T-cell (primary cell): ENCODE results near the gene MYOZ3. TPM values are rescaled to one million over a fixed set of nuclear protein-coding genes. Genes with fewer than 3 reads are reported as not detected.

Experiments used
- ATAC-seq, 4 experiments: fragments of 200-7000 bp in 3 of 4; fragments of 150-1000 bp in 1 of 4; cut with Tn5 transposase; replicated peaks in 1 of 4; 1 replicate in 3 of 4; 2 replicates in 1 of 4; pipeline ENCODE4 v1.10.0; 2021; ENCODE audit warnings: moderate library complexity in 3 of 4, mild to moderate bottlenecking in 2 of 4, moderate number of reproducible peaks in 1 of 4
- CTCF ChIA-PET, 2 donors: fragments of 300-600 bp; sonication (Branson Sonifier 250); formaldehyde crosslinking; loops; one replicate each; lab custom pipeline; 2022; ENCODE audit warnings: antibody characterized with exemption in 2 of 2; lab: Charles Lee
- POLR2A ChIA-PET, 2 donors: fragments of 300-600 bp; sonication (Branson Sonifier 250); formaldehyde crosslinking; loops; one replicate each; lab custom pipeline; 2022; ENCODE audit warnings: antibody characterized with exemption in 2 of 2; lab: Charles Lee
- DNase-seq, 35 experiments: peaks; one replicate each; pipeline versions ENCODE4 v3.0.0 to v3.0.0-alpha.2; 2013 to 2023
- H3K27ac ChIP-seq: one replicate; pipeline ENCODE4 v1.5.1; 2013; ENCODE audit warnings: low read length
- H3K27me3 ChIP-seq, 2 experiments: replicated peaks in 1 of 2; 1 replicate in 1 of 2; 2 replicates in 1 of 2; pipeline versions ENCODE4 v1.6.1 to v1.7.0; 2013; ENCODE audit warnings: low read length in 1 of 2, mixed read lengths in 1 of 2; ENCODE audit not compliant: control insufficient read depth in 2 of 2, insufficient read depth in 2 of 2; ENCODE audit errors: extremely low read depth in 1 of 2
- H3K36me3 ChIP-seq, 2 donors: 1 replicate in 1 of 2; 2 replicates in 1 of 2; pipeline versions ENCODE4 v1.6.1 to v1.7.0; 2013; ENCODE audit warnings: low read length in 1 of 2; ENCODE audit not compliant: control insufficient read depth in 2 of 2, insufficient read depth in 1 of 2; ENCODE audit errors: extremely low read depth in 1 of 2
- H3K4me1 ChIP-seq, 2 experiments: 1 replicate in 1 of 2; 2 replicates in 1 of 2; pipeline versions ENCODE4 v1.6.1 to v1.7.0; 2013; ENCODE audit warnings: low read length in 2 of 2, mixed read lengths in 1 of 2; ENCODE audit not compliant: insufficient read depth in 2 of 2, control insufficient read depth in 1 of 2; ENCODE audit errors: extremely low read depth in 1 of 2
- H3K4me3 ChIP-seq, 2 donors: 1 replicate in 1 of 2; 2 replicates in 1 of 2; pipeline versions ENCODE4 v1.5.1 to v1.7.0; 2013; ENCODE audit warnings: mild to moderate bottlenecking in 2 of 2, low read length in 1 of 2, moderate library complexity in 1 of 2; ENCODE audit not compliant: control insufficient read depth in 1 of 2; ENCODE audit errors: extremely low read depth in 1 of 2
- H3K9me3 ChIP-seq: 2 replicates; pipeline ENCODE4 v1.7.0; 2013
- H3K27ac Mint-ChIP-seq, 2 donors: one replicate each; pipeline ENCODE4 v1.8.0; 2020 to 2021; ENCODE audit warnings: mild to moderate bottlenecking in 2 of 2, mixed read lengths in 2 of 2
- H3K27me3 Mint-ChIP-seq, 2 donors: one replicate each; pipeline ENCODE4 v1.8.0; 2021 to 2022; ENCODE audit warnings: mixed read lengths in 2 of 2
- H3K36me3 Mint-ChIP-seq: one replicate; pipeline ENCODE4 v1.8.0; 2021; ENCODE audit warnings: mixed read lengths
- H3K4me1 Mint-ChIP-seq, 3 donors: one replicate each; pipeline ENCODE4 v1.8.0; 2020 to 2022; ENCODE audit warnings: mixed read lengths in 3 of 3, mild to moderate bottlenecking in 1 of 3
- H3K4me3 Mint-ChIP-seq, 3 donors: one replicate each; pipeline ENCODE4 v1.8.0; 2020 to 2022; ENCODE audit warnings: mild to moderate bottlenecking in 3 of 3, mixed read lengths in 3 of 3, moderate library complexity in 3 of 3
- H3K9me3 Mint-ChIP-seq, 3 donors: one replicate each; pipeline ENCODE4 v1.8.0; 2020 to 2022; ENCODE audit warnings: mixed read lengths in 3 of 3
- WGBS: methylation state at CpG from one replicate; pipeline ENCODE4 v1.1.5; 2013; ENCODE audit warnings: missing lambda C conversion rate; ENCODE audit not compliant: insufficient coverage; 5-methylcytosine and 5-hydroxymethylcytosine counted together
- total RNA-seq, 35 experiments: library from RNA in 6 of 35; stranded (reverse) in 6 of 35; fragments of 120-200 nt in 1 of 35; gene quantifications; one replicate each; pipeline versions ENCODE4 v1.2.1 to v1.2.4 and lab custom pipeline; 2013 to 2026

Gene MYOZ3
- total RNA-seq, 5 donors from 2014 or later (not counting 1 experiment from before 2014, with no cell fraction given) = not detected

DNA sequence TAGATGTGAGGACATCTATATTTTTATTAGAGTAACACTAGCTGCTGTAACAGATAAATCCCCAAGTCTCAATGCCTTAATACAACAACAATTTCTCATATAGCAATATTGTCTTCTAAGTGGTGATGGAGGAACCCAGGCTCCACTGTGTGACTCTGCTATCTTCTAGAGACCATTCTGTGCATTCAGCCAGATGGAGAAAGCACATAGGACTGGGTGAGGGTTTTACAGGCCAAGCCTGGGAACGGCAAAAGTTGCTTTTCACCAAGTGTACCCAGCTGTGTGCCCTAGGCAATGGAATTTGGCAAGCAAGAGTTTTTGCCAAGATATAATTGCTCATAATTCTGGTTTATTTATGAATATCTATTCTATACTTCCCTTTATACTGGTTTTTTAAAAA, 28.1 kb downstream of the MYOZ3 start:
- no peak overlapping the region for H3K4me3 ChIP-seq
- CTCF ChIA-PET = no interaction called here
- Mint-ChIP-seq H3K36me3 (peaks cover 43% of the 10 kb centered on the region), H3K4me3 (no peak overlapping the region), H3K9me3 (no peaks in the 10 kb centered on the region), H3K27me3 (no peaks in the 10 kb centered on the region), H3K27ac (no peak overlapping the region), H3K4me1 (no peaks in the 10 kb centered on the region)
- H3K27me3 ChIP-seq = no peaks in the 10 kb centered on the region
- H3K36me3 ChIP-seq = peaks cover 3 to 35% of the 10 kb centered on the region in 2 donors
- WGBS = no CpG with 5 or more reads among the region's 1 CpG
- no peaks in the 10 kb centered on the region for H3K9me3 ChIP-seq
- no peak overlapping the region for H3K27ac ChIP-seq
- DNase-seq = no peak
- H3K4me1 ChIP-seq = no peaks in the 10 kb centered on the region
- no peak for ATAC-seq
- POLR2A ChIA-PET = no interaction called here

DNA sequence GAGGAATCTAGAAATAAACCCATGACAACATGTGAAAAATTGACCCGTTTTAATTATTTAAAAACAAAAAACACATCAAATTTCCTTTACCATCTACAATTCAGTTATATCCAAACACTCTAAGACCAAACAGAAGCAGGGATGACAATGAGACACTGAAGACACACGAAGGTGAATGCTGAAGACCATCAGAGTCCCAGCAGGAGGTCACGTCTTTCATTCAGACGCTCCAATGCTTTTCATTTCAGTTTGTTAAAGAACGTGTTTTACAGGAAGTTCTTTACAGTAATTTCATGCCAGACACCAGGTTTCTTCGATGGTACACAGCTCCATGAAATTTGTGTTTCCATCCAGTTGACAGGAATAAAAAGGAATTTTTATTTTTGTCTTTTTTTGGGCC, 29.7 kb downstream of the MYOZ3 start:
- Mint-ChIP-seq H3K27me3 (no peaks in the 10 kb centered on the region), H3K9me3 (no peaks in the 10 kb centered on the region), H3K4me1 (no peaks in the 10 kb centered on the region), H3K27ac (no peak overlapping the region), H3K4me3 (no peak overlapping the region), H3K36me3 (peaks cover 57% of the 10 kb centered on the region)
- ChIA-PET CTCF (interaction anchor here in 1 of 2 donors (1.4 kb wide), 1 partner anchor 10 kb away, joined by 6 read pairs; the partner anchor contains the start of gene RBM22), POLR2A (interaction anchor here in 1 of 2 donors (0.6 to 1.1 kb wide), 2 partner anchors 10 to 396 kb away, joined by 5 to 7 read pairs; partner anchors contain the start of gene RBM22)
- DNase-seq (no peak), ATAC-seq (no peak)
- Histone ChIP-seq H3K9me3 (no peaks in the 10 kb centered on the region), H3K27ac (no peak overlapping the region), H3K4me3 (no peak overlapping the region), H3K4me1 (no peaks in the 10 kb centered on the region), H3K27me3 (no peaks in the 10 kb centered on the region), H3K36me3 (peaks cover 11 to 51% of the 10 kb centered on the region in 2 donors)
- WGBS = 82% methylated on average over 5 of the region's 6 CpGs

DNA sequence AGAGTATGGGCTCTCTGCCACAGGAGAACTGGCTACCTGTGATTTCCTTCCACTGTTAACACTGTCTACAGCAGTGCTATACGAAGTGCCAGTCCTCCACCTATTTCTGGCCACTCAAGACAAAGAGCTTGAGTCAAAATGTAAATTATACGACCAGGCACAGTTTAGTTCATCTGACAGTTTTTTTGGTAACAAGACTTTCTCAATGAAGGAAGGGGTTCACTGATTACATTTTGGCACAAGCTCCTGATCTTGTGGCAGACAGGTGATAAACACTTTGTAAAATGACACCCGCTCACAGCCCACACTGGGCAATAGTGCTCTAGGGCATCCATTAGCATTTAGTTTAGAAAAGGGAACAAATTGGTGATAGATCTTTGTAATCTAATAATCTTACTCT, 31.2 kb downstream of the MYOZ3 start:
- Mint-ChIP-seq H3K36me3 (peaks cover 66% of the 10 kb centered on the region), H3K27me3 (no peaks in the 10 kb centered on the region), H3K27ac (no peak overlapping the region), H3K9me3 (no peaks in the 10 kb centered on the region), H3K4me1 (no peaks in the 10 kb centered on the region), H3K4me3 (no peak overlapping the region)
- 100% methylated on average over 1 of the region's 3 CpGs for WGBS
- H3K4me3 ChIP-seq = no peak overlapping the region
- no peak overlapping the region for H3K27ac ChIP-seq
- POLR2A ChIA-PET = interaction anchor here in 1 of 2 donors (0.6 kb wide), 1 partner anchor 9 kb away, joined by 5 read pairs; the partner anchor contains the start of gene RBM22
- CTCF ChIA-PET = interaction anchor here (0.7 to 0.9 kb wide), 2 partner anchors 9 to 234 kb away, joined by 3 to 5 read pairs; partner anchors contain the start of gene RBM22 (in 1 of the 2)
- ATAC-seq (no peak), DNase-seq (no peak)
- H3K9me3 ChIP-seq = no peaks in the 10 kb centered on the region
- H3K36me3 ChIP-seq = peaks cover 18 to 66% of the 10 kb centered on the region in 2 donors
- H3K4me1 ChIP-seq = no peaks in the 10 kb centered on the region
- no peaks in the 10 kb centered on the region for H3K27me3 ChIP-seq

DNA sequence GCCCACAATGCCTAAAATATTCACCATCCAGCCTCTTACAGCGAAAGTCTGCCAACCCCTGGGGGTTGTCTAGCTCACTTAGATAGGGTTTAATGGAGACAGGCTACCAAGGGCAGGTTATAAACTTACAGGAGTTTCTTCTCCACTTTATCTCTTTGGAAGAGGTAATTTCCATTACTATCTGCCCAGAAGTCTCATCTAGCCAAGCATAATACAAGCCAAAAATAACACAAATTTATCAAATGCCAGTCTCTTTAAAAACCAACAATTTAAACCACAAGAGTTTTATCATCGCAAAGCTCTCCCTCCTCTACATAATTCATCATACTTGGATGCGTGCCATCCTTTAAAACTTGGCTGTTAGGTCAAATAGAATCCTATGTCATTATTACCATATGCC, 33.6 kb downstream of the MYOZ3 start:
- Mint-ChIP-seq H3K9me3 (no peaks in the 10 kb centered on the region), H3K36me3 (peaks cover 75% of the 10 kb centered on the region), H3K27me3 (no peaks in the 10 kb centered on the region), H3K27ac (no peak overlapping the region), H3K4me1 (peaks cover 0 to 2% (median 0%) of the 10 kb centered on the region in 3 donors), H3K4me3 (no peak overlapping the region)
- ATAC-seq (no peak), DNase-seq (no peak)
- peaks cover 22 to 89% of the 10 kb centered on the region in 2 donors for H3K36me3 ChIP-seq
- ChIA-PET CTCF (interaction anchor here in 1 of 2 donors (1.2 kb wide), 1 partner anchor 145 kb away, joined by 3 read pairs; no protein-coding TSS in a partner anchor), POLR2A (interaction anchor here in 1 of 2 donors (0.5 kb wide), 1 partner anchor 1160 kb away, joined by 8 read pairs; no protein-coding TSS in a partner anchor)
- H3K9me3 ChIP-seq = no peaks in the 10 kb centered on the region
- WGBS = 94% methylated on average over 2 of the region's 3 CpGs
- H3K27me3 ChIP-seq = no peaks in the 10 kb centered on the region
- peaks cover 3 to 4% of the 10 kb centered on the region in 2 experiments for H3K4me1 ChIP-seq
- H3K27ac ChIP-seq = no peak overlapping the region
- H3K4me3 ChIP-seq = no peak overlapping the region

DNA sequence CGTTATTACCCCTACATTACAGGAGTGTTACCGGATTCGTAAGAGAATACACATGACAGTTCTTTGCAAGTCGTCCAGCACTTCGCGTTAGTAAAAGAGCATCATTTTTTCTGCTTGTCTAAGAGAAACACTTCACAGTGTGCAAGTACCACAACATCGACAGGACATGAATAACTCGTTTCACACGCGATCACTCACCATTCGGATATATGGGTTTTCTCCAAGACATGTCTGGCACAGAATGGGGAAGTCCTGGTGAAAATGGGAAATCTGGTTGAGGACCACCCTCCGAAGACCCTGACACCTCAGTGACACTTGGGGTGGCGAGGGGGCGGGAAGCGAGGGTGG, 39.2 kb downstream of the MYOZ3 start:
- H3K9me3 Mint-ChIP-seq = no peaks in the 10 kb centered on the region
- H3K4me1 Mint-ChIP-seq = peaks cover 0 to 11% (median 5%) of the 10 kb centered on the region in 3 donors
- H3K27me3 ChIP-seq = no peaks in the 10 kb centered on the region
- peak overlapping the region; percentile 92 to 98 for H3K4me3 ChIP-seq
- peaks cover 15 to 44% of the 10 kb centered on the region in 2 donors for H3K36me3 ChIP-seq
- H3K4me1 ChIP-seq = peaks cover 9 to 14% of the 10 kb centered on the region in 2 experiments
- peaks cover 28% of the 10 kb centered on the region for H3K36me3 Mint-ChIP-seq
- DNase-seq = no peak
- no peak overlapping the region for H3K27ac Mint-ChIP-seq
- WGBS = 9% methylated on average over 9 of the region's 15 CpGs
- H3K27me3 Mint-ChIP-seq = no peaks in the 10 kb centered on the region
- peak overlapping the region; percentile 98 for H3K27ac ChIP-seq
- peak in 2 of 4 experiments; percentile 11 to 13 for ATAC-seq
- no peaks in the 10 kb centered on the region for H3K9me3 ChIP-seq
- CTCF ChIA-PET = interaction anchor here (0.5 to 2.7 kb wide), 22 partner anchors 8 to 513 kb away, joined by 3 to 53 read pairs (median 4); partner anchors contain the start of genes SMIM3 (in 2 of the 2), DCTN4 (in 1 of the 2) and IRGM (in 1 of the 2)
- H3K4me3 Mint-ChIP-seq = no peak overlapping the region
- POLR2A ChIA-PET = interaction anchor here (1.0 to 2.7 kb wide), 10 partner anchors 8 to 287 kb away, joined by 3 to 21 read pairs (median 5); partner anchors contain the start of genes DCTN4 (in 2 of the 2), CD74 (in 1 of the 2), IRGM (in 1 of the 2) and RPS14 (in 1 of the 2)

DNA sequence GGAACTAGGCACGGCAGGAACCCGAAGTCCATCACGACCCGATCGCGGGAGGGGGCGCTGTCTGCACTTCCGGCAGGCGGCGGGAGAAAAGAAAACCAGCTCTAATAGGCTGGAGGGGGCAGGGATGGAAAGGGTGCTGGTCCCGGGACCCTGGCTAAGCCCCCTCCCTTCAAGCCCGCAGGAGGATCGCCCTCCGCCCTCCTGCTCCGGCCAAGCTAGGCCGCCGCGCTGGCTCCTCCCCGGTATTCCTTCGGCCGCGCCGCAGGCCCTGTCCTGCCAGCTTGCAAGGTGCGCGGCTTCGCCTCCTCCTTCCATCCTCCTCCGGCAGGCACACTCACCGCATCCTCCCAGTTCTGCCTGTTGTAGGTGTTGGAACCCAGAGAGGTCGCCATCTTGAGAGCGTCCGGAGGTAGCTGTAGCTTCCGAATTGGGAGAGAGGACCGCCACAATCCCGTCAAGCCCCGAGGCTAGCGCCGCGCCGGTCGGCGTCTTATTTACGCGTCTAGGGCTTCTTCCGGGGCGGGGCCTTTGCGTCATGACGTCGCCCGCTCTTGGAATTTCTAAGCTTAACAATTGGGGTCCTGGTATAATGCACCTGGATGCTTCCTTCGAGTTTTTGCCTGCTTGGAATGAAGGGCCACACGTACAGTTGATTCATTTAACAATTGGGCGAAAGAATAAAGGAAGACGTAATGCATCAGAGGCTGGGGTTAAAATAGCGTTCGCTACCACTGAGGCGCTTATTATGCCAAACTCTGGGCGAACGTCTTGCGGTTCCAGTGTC, 39.7 kb downstream of the MYOZ3 start, which contains the start of gene RBM22:
Gene RBM22, minus strand, starts transcription at position 469 of the 784 bp plus-strand sequence. Its CDS starts 77 bp downstream, at position 392.
- ATAC-seq = peak; percentile 96
- Histone ChIP-seq H3K9me3 (no peaks in the 10 kb centered on the region), H3K27ac (peak within 1 kb of the TSS; percentile 98), H3K4me1 (peaks cover 9 to 14% of the 10 kb centered on the region in 2 experiments), H3K36me3 (peaks cover 11 to 39% of the 10 kb centered on the region in 2 donors), H3K27me3 (no peaks in the 10 kb centered on the region), H3K4me3 (peak within 1 kb of the TSS; percentile 92 to 98)
- DNase-seq = peak; percentile 82 to 96 (median 91)
- ChIA-PET CTCF (interaction anchor here (0.7 to 2.7 kb wide), 29 partner anchors 8 to 552 kb away, joined by 3 to 53 read pairs (median 4); partner anchors contain the start of genes SMIM3 (in 2 of the 2), CD74 (in 1 of the 2), DCTN4 (in 1 of the 2) and IRGM (in 1 of the 2)), POLR2A (interaction anchor here (0.5 to 2.7 kb wide), 20 partner anchors 8 to 513 kb away, joined by 3 to 21 read pairs (median 4); partner anchors contain the start of genes DCTN4 (in 2 of the 2), CD74 (in 1 of the 2), IRGM (in 1 of the 2) and RPS14 (in 1 of the 2))
- under 1% methylated on average over 57 of the region's 59 CpGs for whole genome bisulfite sequencing
- no peak within 1 kb of the TSS for H3K4me3 Mint-ChIP-seq
- H3K4me1 Mint-ChIP-seq = peaks cover 0 to 11% (median 5%) of the 10 kb centered on the region in 3 donors
- no peaks in the 10 kb centered on the region for H3K9me3 Mint-ChIP-seq
- H3K27ac Mint-ChIP-seq = no peak within 1 kb of the TSS
- no peaks in the 10 kb centered on the region for H3K27me3 Mint-ChIP-seq
- H3K36me3 Mint-ChIP-seq = peaks cover 23% of the 10 kb centered on the region
